Activated gamma-delta T cell (primary cell): ENCODE measurements around the gene NCOA1.
"Not testable (repeated sequence)": the region's sequence is repeated elsewhere in the genome, so short reads cannot be mapped to it uniquely, and the experiment has no call there.

Source experiments
- DNase-seq: peaks from one replicate; lab custom pipeline; 2025; lab: John Stamatoyannopoulos, UW

Gene NCOA1

GRCh38 chr2:24632172-24632571 is 141.1 kb downstream of the NCOA1 start:
- no peak for DNase-seq

DNA sequence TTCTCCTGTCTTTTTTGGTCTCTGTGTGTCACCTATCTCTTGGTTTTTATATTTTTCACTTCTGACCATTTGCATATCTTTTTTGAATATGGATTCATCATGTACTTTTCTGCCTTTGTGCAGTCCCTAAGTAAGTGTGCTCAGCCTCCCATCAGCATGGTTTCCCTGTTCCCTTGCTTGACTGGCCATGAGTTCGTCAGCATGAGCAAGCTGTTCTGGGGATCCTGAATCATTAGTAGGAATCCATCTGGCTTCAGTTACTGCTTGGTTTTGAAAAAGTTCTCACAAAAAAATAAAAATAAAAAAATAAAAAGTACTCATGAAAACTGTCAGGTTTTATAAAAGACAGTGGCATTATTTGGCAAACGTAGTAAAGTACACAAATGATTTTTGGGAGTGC is 144.1 kb downstream of the NCOA1 start:
- DNase-seq, result no peak

- DNase-seq, result no peak
Observed at GRCh38 chr2:24638568-24638967, 147.5 kb downstream of the NCOA1 start.

GRCh38 chr2:24642351-24642750 is 151.3 kb downstream of the NCOA1 start:
- no peak for DNase-seq

- DNase-seq, result no peak
Observed at GRCh38 chr2:24643051-24643450, 152.0 kb downstream of the NCOA1 start.

DNA sequence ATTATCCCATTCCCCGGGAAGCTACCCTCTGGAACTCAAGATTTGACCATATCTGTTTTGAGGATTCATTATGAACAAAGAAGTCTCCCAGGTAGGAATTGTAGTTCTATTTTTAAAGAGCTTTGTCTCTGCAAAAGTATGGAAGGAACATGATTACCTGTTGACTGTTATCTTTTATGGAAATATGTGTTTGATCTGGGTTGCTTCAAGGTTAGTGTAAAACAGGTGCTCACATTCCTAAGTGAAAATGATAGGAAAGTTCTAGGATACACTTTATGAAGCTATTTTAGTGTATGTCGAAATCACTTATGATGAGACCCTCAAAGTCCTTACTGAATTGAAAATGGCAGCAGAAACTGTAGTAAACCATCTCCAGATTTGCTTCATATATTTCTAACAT is 153.0 kb downstream of the NCOA1 start:
- DNase-seq, result no peak

DNA sequence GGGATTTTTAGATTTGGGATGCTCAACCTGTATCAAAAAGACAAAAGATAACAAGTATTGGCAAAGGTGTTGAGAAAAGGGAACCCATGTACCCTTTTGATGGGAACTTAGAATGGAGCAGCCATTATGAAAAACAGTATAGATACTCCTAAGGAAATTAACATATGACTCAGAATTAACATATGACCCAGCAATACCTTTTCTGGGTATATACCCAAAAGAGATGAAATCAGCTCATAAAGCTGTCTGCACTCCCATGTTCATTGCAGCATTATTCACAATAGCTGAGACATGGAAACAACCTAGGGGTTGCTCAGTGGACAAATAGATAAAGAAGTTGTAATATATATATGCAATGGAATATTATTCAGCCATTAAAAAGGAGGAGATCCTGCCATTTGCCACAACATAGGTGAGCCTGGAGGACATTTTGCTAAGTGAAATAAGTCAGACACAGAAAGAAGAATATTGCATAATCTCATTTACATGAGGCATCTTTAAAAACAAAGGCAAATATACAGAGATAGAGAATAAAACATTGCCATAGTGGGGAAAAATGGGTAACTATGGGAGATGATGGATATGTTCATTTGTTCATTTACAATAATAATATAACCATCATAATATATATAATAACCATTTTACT is 160.1 kb downstream of the NCOA1 start:
- no peak for DNase-seq

DNA sequence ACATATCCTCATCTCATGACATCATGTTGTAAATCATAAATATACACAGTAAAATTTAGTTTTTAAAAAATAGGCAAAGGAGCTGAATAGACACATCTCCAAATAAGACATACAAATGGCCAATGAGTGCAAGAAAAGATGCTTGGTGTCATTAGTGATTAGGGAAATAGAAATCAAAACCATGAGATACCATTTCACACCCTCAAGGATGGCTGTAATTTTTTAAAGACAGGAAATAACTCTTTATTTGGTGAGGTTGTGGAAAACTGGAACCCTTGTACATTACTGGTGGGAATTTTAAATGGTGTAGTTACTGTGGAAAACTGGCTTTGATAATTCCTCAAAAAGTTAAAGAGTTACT is 160.6 kb downstream of the NCOA1 start:
- DNase-seq, result no peak

DNA sequence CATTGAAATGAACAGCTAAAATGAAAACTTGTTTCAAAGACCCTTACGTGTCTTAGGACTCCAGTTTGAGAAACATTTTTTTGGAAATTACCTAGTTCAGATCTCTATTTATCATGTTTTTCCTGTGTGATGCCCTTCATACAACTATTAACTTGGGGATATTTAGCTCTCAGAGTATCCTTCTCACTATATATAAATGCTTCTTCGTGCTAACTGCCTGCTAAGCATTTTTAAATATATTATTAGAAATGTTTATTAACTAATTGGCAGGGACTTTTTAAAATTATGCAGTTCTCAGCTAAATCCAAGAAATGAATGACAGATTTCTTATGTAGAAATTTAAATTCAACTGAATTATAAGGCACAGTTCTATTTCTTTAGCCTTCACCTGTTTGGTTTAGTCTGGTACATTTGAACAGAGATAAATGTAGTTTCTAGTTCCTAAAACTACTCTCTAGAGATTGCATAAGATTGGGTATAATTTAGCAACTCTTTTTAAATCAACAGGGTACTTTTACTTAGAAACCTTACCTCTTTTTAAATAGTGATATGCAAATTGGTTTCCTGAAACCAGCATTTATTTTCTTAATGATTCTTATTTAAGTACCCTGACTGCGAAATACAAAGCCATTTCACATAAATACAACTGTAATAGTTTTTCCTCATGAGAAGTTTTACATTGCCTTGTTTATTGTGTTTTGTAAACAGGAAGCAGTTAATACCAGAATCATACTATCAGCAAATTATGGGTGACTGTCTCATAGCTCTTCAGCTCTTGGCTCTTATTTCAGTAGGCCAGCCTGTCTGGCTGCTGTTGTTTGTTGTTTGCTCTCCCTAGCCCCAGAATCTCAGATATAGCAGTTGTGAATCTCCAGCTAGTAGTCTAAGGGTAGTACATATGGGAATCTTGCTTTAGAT is 161.5 kb downstream of the NCOA1 start:
- no peak for DNase-seq

DNA sequence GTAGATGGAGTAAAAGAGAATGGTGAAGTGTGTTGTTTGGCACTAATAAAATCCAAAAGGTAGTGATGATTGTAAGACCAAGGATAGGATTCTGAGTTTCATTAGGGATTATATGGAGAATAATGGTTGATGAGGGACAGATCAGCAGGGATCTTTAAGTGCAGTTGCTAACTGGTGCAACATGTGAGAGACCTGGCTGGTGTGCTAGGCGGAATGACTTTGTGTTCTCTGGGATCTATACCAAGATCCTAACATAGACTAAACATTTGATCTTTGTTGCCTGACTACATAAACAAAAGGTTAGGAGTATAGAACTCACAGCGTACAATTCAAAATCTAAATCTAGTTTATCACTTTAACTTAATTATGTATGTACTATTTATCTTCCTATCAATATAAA is 166.8 kb downstream of the NCOA1 start:
- no peak for DNase-seq

GRCh38 chr2:24658531-24659202 is 167.6 kb downstream of the NCOA1 start:
- no peak for DNase-seq

DNA sequence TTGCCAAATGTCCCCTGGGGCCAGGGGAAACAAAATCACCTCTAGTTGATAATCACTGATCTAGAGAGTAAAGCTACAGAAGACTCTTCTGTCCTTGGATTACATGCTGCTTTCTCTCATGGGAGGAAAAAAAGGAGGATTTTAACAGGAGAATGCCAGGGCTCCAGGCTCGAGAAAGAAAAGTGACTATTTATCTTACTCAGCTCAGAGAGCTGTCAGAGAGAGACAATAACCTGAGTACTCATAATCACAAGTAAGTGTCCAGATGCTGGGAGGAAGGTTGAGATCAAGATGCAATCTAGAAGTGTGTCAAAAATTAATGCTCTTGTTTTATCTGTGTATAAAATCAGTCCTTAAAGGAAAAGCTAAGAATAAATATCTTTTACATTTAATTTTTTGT is 168.8 kb downstream of the NCOA1 start:
- no peak for DNase-seq

- no peak for DNase-seq
Observed at GRCh38 chr2:24667542-24667941, 176.5 kb downstream of the NCOA1 start.

DNA sequence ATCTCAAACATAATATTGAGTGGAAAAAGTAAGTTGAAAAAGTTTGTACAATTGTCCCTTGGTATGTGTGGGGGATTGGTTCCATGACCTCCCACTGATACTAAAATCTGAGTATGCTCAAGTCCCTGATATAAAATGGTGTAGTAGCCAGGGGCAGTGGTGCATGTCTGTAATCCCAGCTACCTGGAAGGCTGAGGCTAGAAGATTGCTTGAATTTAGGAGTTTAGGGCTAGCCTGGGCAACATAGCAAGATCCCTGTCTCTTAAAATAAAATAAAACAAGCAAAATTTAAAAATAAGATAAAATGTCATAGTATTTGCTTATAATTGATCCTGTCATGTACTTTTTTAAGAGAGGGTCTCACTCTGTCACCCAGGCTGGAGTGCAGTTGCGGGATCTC is 180.2 kb downstream of the NCOA1 start:
- DNase-seq, result no peak

GRCh38 chr2:24672589-24672988 is 181.5 kb downstream of the NCOA1 start:
- no peak for DNase-seq

GRCh38 chr2:24675338-24675737 is 184.3 kb downstream of the NCOA1 start:
- no peak for DNase-seq

DNA sequence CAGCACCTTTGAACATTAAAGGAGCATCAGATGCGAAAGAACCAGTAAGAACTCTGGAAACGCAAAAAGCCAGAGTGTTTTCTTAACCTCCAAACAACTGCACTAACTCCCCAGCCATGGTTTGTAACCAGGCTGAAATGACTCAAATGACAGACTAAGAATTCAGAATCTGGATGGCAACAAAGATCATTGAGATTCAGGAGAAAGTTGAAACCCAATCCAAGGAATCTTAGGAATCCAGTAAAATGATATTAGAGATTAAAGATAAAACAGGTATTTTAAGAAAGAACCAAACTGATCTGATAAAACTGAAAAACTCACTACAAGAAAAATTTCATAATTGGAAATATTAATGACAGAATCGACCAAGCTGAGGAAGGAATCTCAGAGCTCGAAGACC is 185.4 kb downstream of the NCOA1 start:
- DNase-seq, result no peak

DNA sequence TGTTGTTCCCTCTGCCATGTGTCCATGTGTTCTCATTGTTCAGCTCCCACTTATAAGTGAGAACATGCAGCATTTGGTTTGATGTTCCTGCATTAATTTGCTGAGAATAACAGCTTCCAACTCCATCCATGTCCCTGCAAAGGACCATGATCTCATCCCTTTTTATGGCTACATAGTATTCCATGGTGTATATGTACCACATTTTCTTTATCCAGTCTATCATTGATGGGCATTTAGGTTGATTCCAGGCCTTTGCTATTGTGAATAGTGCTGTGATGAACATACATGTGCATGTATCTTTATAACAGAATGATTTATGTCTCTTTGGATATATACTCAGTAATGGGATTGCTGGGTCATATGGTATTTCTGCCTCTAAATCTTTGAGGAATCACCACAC is 187.0 kb downstream of the NCOA1 start:
- not testable (repeated sequence) for DNase-seq

DNA sequence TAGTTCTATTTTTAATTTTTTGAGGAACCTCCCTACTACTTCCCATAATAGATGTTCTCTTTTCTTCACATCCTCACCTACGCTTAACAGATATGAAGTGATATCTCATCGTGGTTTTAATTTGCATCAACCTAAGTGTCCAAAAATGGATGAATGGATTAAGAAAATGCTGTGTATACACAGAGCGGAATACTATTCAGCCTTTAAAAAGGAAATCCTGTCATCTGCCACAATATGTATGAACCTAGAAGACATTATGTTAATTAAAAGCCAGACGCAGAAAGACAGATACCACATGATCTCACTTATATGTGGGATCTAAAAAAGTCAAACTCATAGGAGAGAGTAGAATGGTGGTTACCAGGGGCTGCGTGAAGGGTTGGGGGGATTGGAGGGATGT is 189.1 kb downstream of the NCOA1 start:
- no peak for DNase-seq

DNA sequence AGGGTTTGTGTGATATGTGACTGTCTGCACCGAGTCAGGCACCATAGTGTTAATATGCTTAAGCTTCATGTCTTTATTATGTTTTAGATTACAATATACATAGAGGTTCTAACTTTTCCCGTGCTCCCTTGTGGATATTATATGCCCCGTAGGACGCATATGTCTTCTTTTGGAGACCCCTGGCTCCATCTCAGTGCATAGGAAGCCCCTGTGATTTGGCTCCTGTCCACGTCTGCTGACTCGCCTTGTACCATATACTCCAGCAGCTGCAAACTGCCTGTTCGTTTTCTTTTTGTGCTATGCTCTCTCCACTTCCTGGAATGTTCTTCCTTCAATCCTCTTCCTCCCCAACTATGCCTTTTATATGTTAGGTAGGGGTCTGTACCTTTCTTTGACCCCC is 191.2 kb downstream of the NCOA1 start:
- no peak for DNase-seq

GRCh38 chr2:24683408-24683807 is 192.4 kb downstream of the NCOA1 start:
- DNase-seq, result no peak

DNA sequence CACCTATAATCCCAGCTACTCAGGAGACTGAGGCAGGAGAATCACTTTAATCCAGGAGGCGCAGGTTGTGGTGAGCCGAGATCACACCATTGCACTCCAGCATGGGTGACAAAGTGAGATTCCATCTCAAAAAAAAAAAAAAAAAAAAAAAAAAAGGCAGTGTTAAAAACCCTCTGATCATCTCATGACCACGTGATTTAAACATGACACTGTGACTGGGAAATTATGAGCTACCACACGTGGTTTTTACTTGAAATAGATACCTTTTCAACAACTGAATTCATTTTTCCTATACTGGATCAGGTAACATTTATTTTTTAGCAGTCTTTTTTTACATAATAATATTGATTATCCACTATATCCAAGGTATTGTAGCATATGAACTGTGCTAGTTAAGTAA is 199.5 kb downstream of the NCOA1 start:
- DNase-seq, result no peak

DNA sequence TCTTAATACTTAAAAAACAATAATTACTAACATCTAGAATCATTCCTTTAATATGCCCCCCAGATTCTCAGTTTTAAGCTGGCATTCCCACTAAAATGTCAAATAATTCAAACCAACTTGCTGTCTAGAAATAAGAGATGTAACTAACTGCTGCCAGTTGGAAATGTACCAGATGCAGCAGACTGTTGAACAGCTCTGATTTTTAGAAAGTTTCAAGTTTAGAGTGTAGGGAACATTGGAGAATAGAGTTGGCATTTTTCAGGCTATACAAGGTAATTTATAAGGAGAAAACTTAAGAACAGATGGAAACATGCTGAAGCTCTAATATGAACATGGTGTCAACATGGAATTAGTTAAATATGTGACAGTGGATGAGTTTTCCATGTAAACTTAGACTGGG is 200.8 kb downstream of the NCOA1 start:
- no peak for DNase-seq
